A673 (cell line): ENCODE data around the gene NFATC1. TPM values are rescaled to one million over a fixed set of nuclear protein-coding genes. Genes with fewer than 3 reads are reported as not detected.

Experiments
- BruUV-seq: library from RNA; stranded (reverse); fragments of 400-500 nt; replicated peaks from 2 replicates; lab custom pipeline; 2021; lab: Mats Ljungman, UMichigan
- CTCF ChIA-PET: fragments of 300-600 bp; sonication (Branson Sonifier 250); formaldehyde crosslinking; loops from one replicate; lab custom pipeline; 2022; ENCODE audit warnings: antibody characterized with exemption; lab: Charles Lee
- POLR2A ChIA-PET: fragments of 300-600 bp; sonication (Branson Sonifier 250); formaldehyde crosslinking; loops from one replicate; lab custom pipeline; 2022; ENCODE audit warnings: antibody characterized with exemption; ENCODE audit not compliant: low non-redundant PET; lab: Charles Lee
- DNase-seq: peaks from one replicate; pipeline ENCODE4 v3.0.0-alpha.2; 2015; ENCODE audit warnings: low spot score
- H3K27ac ChIP-seq: fragments of 200-600 bp; sonication (generic); 2 replicates; pipeline ENCODE4 v1.5.1; 2016; ENCODE audit warnings: mixed run types, low read depth, mild to moderate bottlenecking, mixed read lengths, antibody characterized with exemption, low read length; ENCODE audit not compliant: poor library complexity, severe bottlenecking
- H3K27me3 ChIP-seq: fragments of 200-600 bp; sonication (generic); replicated peaks from 2 replicates; pipeline ENCODE4 v1.6.1; 2017; ENCODE audit warnings: mixed run types, low read depth, mild to moderate bottlenecking, mixed read lengths, antibody characterized with exemption, low read length; ENCODE audit not compliant: insufficient read depth, poor library complexity
- H3K36me3 ChIP-seq: fragments of 200-600 bp; sonication (generic); 2 replicates; pipeline ENCODE4 v1.6.1; 2016; ENCODE audit warnings: mixed run types, mild to moderate bottlenecking, mixed read lengths, antibody characterized with exemption, low read length; ENCODE audit not compliant: insufficient read depth, poor library complexity, severe bottlenecking
- H3K4me1 ChIP-seq: fragments of 200-600 bp; sonication (generic); 2 replicates; pipeline ENCODE4 v1.6.1; 2017; ENCODE audit warnings: mixed run types, mild to moderate bottlenecking, mixed read lengths, antibody characterized with exemption, low read length; ENCODE audit not compliant: insufficient read depth, poor library complexity, severe bottlenecking
- H3K4me3 ChIP-seq: fragments of 200-600 bp; sonication (generic); 2 replicates; pipeline ENCODE4 v1.5.1; 2016; ENCODE audit warnings: low read depth, mixed run types, mild to moderate bottlenecking, mixed read lengths, low read length; ENCODE audit not compliant: poor library complexity, severe bottlenecking
- H3K9me3 ChIP-seq: fragments of 200-600 bp; sonication (generic); 2 replicates; pipeline ENCODE4 v1.6.1; 2016; ENCODE audit warnings: mixed run types, low read depth, mild to moderate bottlenecking, mixed read lengths, antibody characterized with exemption, low read length; ENCODE audit not compliant: poor library complexity, severe bottlenecking
- CTCF ChIP-seq: fragments of 300-800, 200-600 bp; sonication (generic); conservative IDR thresholded peaks from 2 replicates; pipeline ENCODE4 v1.5.1; 2017; ENCODE audit warnings: low read depth, mild to moderate bottlenecking, antibody characterized with exemption, low read length, moderate library complexity, mixed read lengths
- EZH2 ChIP-seq: fragments of 200-600 bp; sonication (generic); IDR thresholded peaks from 2 replicates; pipeline ENCODE4 v1.6.1; 2017; ENCODE audit warnings: borderline replicate concordance, low read depth, mild to moderate bottlenecking, mixed read lengths, antibody characterized with exemption, low read length; ENCODE audit not compliant: poor library complexity, severe bottlenecking
- intact Hi-C: fragments of 100-400 bp; cut with micrococcal nuclease; formaldehyde crosslinking; loops from one replicate; pipeline ENCODE4 v1.10.0; 2022; ENCODE audit not compliant: unreplicated experiment
- total RNA-seq: library from RNA; stranded (reverse); gene quantifications from 2 replicates; pipeline ENCODE4 v1.2.3, GENCODE V29; 2021

The NFATC1 gene
- total RNA-seq, 1 experiment from 2014 or later, result 10.4 TPM

GRCh38 chr18:79436556-79437275, 41.0 kb downstream of the NFATC1 start:
- Histone ChIP-seq H3K9me3 (no peaks in the 10 kb centered on the region), H3K27me3 (no peaks in the 10 kb centered on the region), H3K4me3 (no peak overlapping the region), H3K27ac (no peak overlapping the region), H3K36me3 (no peaks in the 10 kb centered on the region), H3K4me1 (no peaks in the 10 kb centered on the region)
- no peak for TF ChIP-seq EZH2
- no peak for TF ChIP-seq CTCF
- intact Hi-C loops, result no loop called here
- ChIA-PET POLR2A (no interaction called here), CTCF (no interaction called here)
- no TSS peak for BruUV-seq
- no peak for DNase-seq

DNA sequence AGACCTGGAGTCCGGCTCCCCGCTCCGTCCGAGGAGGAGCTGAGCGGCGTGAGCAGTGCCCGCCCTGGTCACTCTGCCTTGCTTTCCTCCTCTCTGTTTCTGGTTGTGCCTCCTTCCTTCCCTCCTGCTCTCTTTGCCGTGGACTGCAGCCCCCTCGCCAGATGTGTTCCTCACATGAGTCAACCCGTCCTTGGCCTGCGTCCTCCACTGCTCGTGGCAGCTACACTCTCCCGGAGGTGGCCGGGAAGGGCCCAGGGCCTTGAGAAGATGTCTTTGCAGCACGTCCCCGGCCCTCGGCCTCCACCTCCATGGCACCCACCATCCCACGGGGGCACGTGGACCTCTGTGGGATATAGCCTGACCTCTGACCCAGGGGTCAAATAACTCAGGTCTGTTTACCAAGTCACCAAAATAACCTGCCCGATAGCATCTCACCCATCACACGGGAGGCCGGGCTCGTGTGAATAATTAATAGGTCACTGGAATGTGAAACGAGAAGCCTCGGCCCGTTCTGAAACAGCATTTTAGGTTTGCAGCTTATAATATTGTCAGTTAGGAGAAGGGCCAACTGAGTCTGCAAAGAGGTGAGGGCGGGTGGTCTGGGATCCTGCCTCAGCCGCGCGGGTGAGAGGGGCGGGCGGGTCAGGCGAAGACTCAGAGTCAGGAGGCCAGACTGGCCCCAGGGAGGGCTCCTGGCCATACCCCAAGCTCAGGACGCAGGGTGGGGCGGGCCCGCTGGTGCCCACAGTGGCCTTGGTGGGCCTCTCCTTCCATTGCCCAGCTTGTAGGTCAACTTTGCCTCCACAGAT, 42.6 kb downstream of the NFATC1 start:
- no peaks in the 10 kb centered on the region for H3K9me3 ChIP-seq
- peaks cover 5% of the 10 kb centered on the region for H3K4me1 ChIP-seq
- CTCF ChIA-PET, result no interaction called here
- intact Hi-C loops, result no loop called here
- H3K36me3 ChIP-seq, result no peaks in the 10 kb centered on the region
- POLR2A ChIA-PET, result no interaction called here
- H3K27ac ChIP-seq, result no peak overlapping the region
- no peak for DNase-seq
- TF ChIP-seq CTCF (no peak), EZH2 (no peak)
- no peak overlapping the region for H3K4me3 ChIP-seq
- BruUV-seq, result no TSS peak
- no peaks in the 10 kb centered on the region for H3K27me3 ChIP-seq

DNA sequence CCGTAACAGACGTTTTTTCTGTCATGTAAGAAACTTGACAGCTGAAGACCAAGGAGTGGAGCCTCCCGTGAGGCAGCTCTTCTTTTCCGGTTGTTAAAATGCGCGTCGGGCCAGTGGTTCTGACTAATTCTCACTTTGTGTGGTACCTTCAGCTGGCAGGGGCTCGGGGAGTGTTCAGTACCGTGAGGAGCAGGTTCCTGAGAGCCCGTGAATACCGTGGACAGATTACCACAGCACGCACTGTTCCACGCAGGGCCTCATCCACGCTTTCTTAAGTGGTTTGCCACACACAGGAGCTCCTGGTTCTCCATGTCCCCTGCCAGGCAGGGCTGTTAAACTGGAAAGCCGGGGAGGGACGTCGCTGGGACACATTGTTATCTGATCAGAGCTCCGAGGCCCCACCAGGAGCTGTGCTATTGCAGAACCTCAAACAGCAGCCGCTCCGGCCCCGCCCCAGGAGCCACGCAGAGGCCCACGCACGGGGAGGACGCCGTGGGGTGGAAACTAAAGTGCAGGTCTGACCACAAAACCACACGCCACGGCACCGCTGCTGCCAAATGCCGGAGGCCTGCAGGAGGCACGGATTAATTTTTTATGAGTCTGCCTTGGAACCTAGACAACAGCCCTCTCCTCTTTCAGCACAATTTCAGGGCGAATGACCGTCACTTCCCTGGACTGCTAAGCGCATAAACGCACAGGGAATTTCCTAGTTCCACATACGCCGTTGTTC, 43.3 kb downstream of the NFATC1 start:
- H3K27ac ChIP-seq, result no peak overlapping the region
- no peaks in the 10 kb centered on the region for H3K9me3 ChIP-seq
- H3K36me3 ChIP-seq, result no peaks in the 10 kb centered on the region
- intact Hi-C loops, result no loop called here
- TF ChIP-seq CTCF, result no peak
- no peak for TF ChIP-seq EZH2
- DNase-seq, result no peak
- BruUV-seq, result no TSS peak
- CTCF ChIA-PET, result no interaction called here
- no peak overlapping the region for H3K4me3 ChIP-seq
- POLR2A ChIA-PET, result no interaction called here
- H3K4me1 ChIP-seq, result peaks cover 5% of the 10 kb centered on the region
- no peaks in the 10 kb centered on the region for H3K27me3 ChIP-seq
